Measurements from ENCODE around the gene YRDC.

YRDC gene

GRCh38 chr1:37767488-37767887 lies 40.5 kb downstream of the YRDC start:
- DNase-seq: no peak
- no peak for ATAC-seq (replicated peaks)
- Mint-ChIP-seq H3K4me3 (no peak overlapping the region), H3K27ac (no peak overlapping the region), H3K36me3 (peaks cover 6 to 8% of the 10 kb centered on the region in 2 donors), H3K4me1 (peaks cover 22 to 25% of the 10 kb centered on the region in 2 donors), H3K9me3 (peaks cover 5 to 7% of the 10 kb centered on the region in 2 donors), H3K27me3 (peaks cover 67 to 88% of the 10 kb centered on the region in 2 donors)

- Mint-ChIP-seq H3K27ac (peak overlapping the region; percentile 65), H3K36me3 (peaks cover 6 to 8% of the 10 kb centered on the region in 2 donors), H3K9me3 (peaks cover 5 to 7% of the 10 kb centered on the region in 2 donors), H3K4me1 (peaks cover 22 to 25% of the 10 kb centered on the region in 2 donors), H3K27me3 (peaks cover 77 to 95% of the 10 kb centered on the region in 2 donors), H3K4me3 (peak overlapping the region; percentile 61 to 70)
- ATAC-seq (replicated peaks) (peak; percentile 79 to 88), DNase-seq (peak; percentile 17)
Observed at GRCh38 chr1:37765916-37766664, 41.9 kb downstream of the YRDC start.

- peak within 1 kb of the TSS; percentile 76 for H3K27ac Mint-ChIP-seq
- peaks cover 6 to 8% of the 10 kb centered on the region in 2 donors for H3K36me3 Mint-ChIP-seq
- no peak for DNase-seq
- peak within 1 kb of the TSS; percentile 67 to 70 for H3K4me3 Mint-ChIP-seq
- H3K9me3 Mint-ChIP-seq: peaks cover 5 to 7% of the 10 kb centered on the region in 2 donors
- peaks cover 68 to 86% of the 10 kb centered on the region in 2 donors for H3K27me3 Mint-ChIP-seq
- no peak for ATAC-seq (replicated peaks)
- H3K4me1 Mint-ChIP-seq: peaks cover 22 to 25% of the 10 kb centered on the region in 2 donors
Observed at GRCh38 chr1:37764888-37765441, 43.0 kb downstream of the YRDC start, which contains the start of gene EPHA10. Gene EPHA10, minus strand, starts transcription at chr1:37765120. Its CDS starts 54 bp downstream, at chr1:37765066.

- peak overlapping the region; percentile 76 for H3K27ac Mint-ChIP-seq
- peak overlapping the region; percentile 17 to 67 for H3K4me3 Mint-ChIP-seq
- no peak for ATAC-seq (replicated peaks)
- H3K36me3 Mint-ChIP-seq: peaks cover 6 to 8% of the 10 kb centered on the region in 2 donors
- DNase-seq: no peak
- H3K4me1 Mint-ChIP-seq: peaks cover 22 to 25% of the 10 kb centered on the region in 2 donors
- H3K27me3 Mint-ChIP-seq: peaks cover 66 to 80% of the 10 kb centered on the region in 2 donors
- H3K9me3 Mint-ChIP-seq: peaks cover 5 to 7% of the 10 kb centered on the region in 2 donors
Observed at GRCh38 chr1:37764414-37764825, 43.6 kb downstream of the YRDC start.

GRCh38 chr1:37763791-37764413 lies 44.1 kb downstream of the YRDC start:
- Mint-ChIP-seq H3K9me3 (peaks cover 5 to 7% of the 10 kb centered on the region in 2 donors), H3K27ac (peak overlapping the region; percentile 76), H3K4me1 (peaks cover 22 to 25% of the 10 kb centered on the region in 2 donors), H3K4me3 (no peak overlapping the region), H3K36me3 (peaks cover 6 to 8% of the 10 kb centered on the region in 2 donors), H3K27me3 (peaks cover 61 to 75% of the 10 kb centered on the region in 2 donors)
- DNase-seq: no peak
- ATAC-seq (replicated peaks): no peak

GRCh38 chr1:37762516-37762915 lies 45.5 kb downstream of the YRDC start:
- Mint-ChIP-seq H3K36me3 (peaks cover 6 to 8% of the 10 kb centered on the region in 2 donors), H3K27me3 (peaks cover 51 to 63% of the 10 kb centered on the region in 2 donors), H3K27ac (no peak overlapping the region), H3K4me1 (peaks cover 22 to 25% of the 10 kb centered on the region in 2 donors), H3K4me3 (no peak overlapping the region), H3K9me3 (peaks cover 5 to 7% of the 10 kb centered on the region in 2 donors)
- DNase-seq (no peak), ATAC-seq (replicated peaks) (no peak)

- Mint-ChIP-seq H3K4me1 (peaks cover 20 to 25% of the 10 kb centered on the region in 2 donors), H3K27me3 (peaks cover 45 to 53% of the 10 kb centered on the region in 2 donors), H3K9me3 (peaks cover 5 to 7% of the 10 kb centered on the region in 2 donors), H3K36me3 (peaks cover 6 to 8% of the 10 kb centered on the region in 2 donors), H3K4me3 (no peak overlapping the region), H3K27ac (no peak overlapping the region)
- DNase-seq: no peak
- ATAC-seq (replicated peaks): no peak
Observed at GRCh38 chr1:37761416-37762095, 46.5 kb downstream of the YRDC start.

- ATAC-seq (replicated peaks) (no peak), DNase-seq (no peak)
- Mint-ChIP-seq H3K36me3 (peaks cover 2 to 3% of the 10 kb centered on the region in 2 donors), H3K4me1 (peaks cover 6 to 9% of the 10 kb centered on the region in 2 donors), H3K9me3 (peaks cover 3% of the 10 kb centered on the region in 2 donors), H3K4me3 (no peak overlapping the region), H3K27me3 (peaks cover 26 to 45% of the 10 kb centered on the region in 2 donors), H3K27ac (no peak overlapping the region)
Observed at GRCh38 chr1:37759451-37759850, 48.6 kb downstream of the YRDC start.

- Mint-ChIP-seq H3K27ac (no peak overlapping the region), H3K4me1 (peaks cover 11 to 18% of the 10 kb centered on the region in 2 donors), H3K36me3 (no peaks in the 10 kb centered on the region), H3K27me3 (peaks cover 19 to 44% of the 10 kb centered on the region in 2 donors), H3K4me3 (no peak overlapping the region), H3K9me3 (no peaks in the 10 kb centered on the region)
- DNase-seq (no peak), ATAC-seq (replicated peaks) (no peak)
Observed at GRCh38 chr1:37755951-37756560, 52.0 kb downstream of the YRDC start.

- peaks cover 21 to 51% of the 10 kb centered on the region in 2 donors for H3K27me3 Mint-ChIP-seq
- no peak overlapping the region for H3K27ac Mint-ChIP-seq
- no peaks in the 10 kb centered on the region for H3K9me3 Mint-ChIP-seq
- peaks cover 11 to 18% of the 10 kb centered on the region in 2 donors for H3K4me1 Mint-ChIP-seq
- DNase-seq: no peak
- H3K4me3 Mint-ChIP-seq: no peak overlapping the region
- no peaks in the 10 kb centered on the region for H3K36me3 Mint-ChIP-seq
- ATAC-seq (replicated peaks): peak; percentile 60 to 72
Observed at GRCh38 chr1:37755290-37755689, 52.7 kb downstream of the YRDC start.

GRCh38 chr1:37753473-37754321 lies 54.3 kb downstream of the YRDC start:
- Mint-ChIP-seq H3K27me3 (peaks cover 24 to 64% of the 10 kb centered on the region in 2 donors), H3K4me1 (peaks cover 11 to 18% of the 10 kb centered on the region in 2 donors), H3K27ac (no peak overlapping the region), H3K4me3 (peak overlapping the region; percentile 63 to 76), H3K36me3 (no peaks in the 10 kb centered on the region), H3K9me3 (no peaks in the 10 kb centered on the region)
- no peak for DNase-seq
- no peak for ATAC-seq (replicated peaks)

All from stimulated activated naive B cell treated with anti-CD40 and anti-IgM and Interleukin-4, amounts not matched to agents 10 μg/mL and 1 μg/mL and 100 μg/mL, for 72 hours (primary cell).